ENCODE data around the gene GORAB. TPM values are rescaled to one million over a fixed set of nuclear protein-coding genes. Genes with fewer than 3 reads are reported as not detected.

Gene GORAB
- total RNA-seq, 2 experiments from 2014 or later: 11.0 TPM

- no peaks in the 10 kb centered on the region for H3K9me3 Mint-ChIP-seq (ENCODE audit: insufficient read depth)
- ATAC-seq (no peak), DNase-seq (no peak)
- H3K36me3 Mint-ChIP-seq (ENCODE audit: low read depth): peaks cover 62% of the 10 kb centered on the region
- H3K27me3 Mint-ChIP-seq (ENCODE audit: low read depth): no peaks in the 10 kb centered on the region
- no peak overlapping the region for H3K4me3 Mint-ChIP-seq
- no peaks in the 10 kb centered on the region for H3K4me1 Mint-ChIP-seq (ENCODE audit: low read depth)
- POLR2A ChIA-PET: interaction anchor here (0.9 kb wide), 1 partner anchor 14 kb away, joined by 3 read pairs; the partner anchor contains the start of gene GORAB
- H3K27ac Mint-ChIP-seq: no peak overlapping the region
- CTCF ChIA-PET: interaction anchor here (1.7 kb wide), 1 partner anchor 13 kb away, joined by 3 read pairs; the partner anchor contains the start of gene GORAB
Measured at GRCh38 chr1:170545476-170545875, 13.5 kb downstream of the GORAB start.

GRCh38 chr1:170547255-170547654 lies 15.3 kb downstream of the GORAB start:
- Mint-ChIP-seq H3K36me3 (ENCODE audit: low read depth) (peaks cover 59% of the 10 kb centered on the region), H3K9me3 (ENCODE audit: insufficient read depth) (no peaks in the 10 kb centered on the region), H3K4me1 (ENCODE audit: low read depth) (no peaks in the 10 kb centered on the region), H3K27ac (no peak overlapping the region), H3K27me3 (ENCODE audit: low read depth) (no peaks in the 10 kb centered on the region), H3K4me3 (no peak overlapping the region)
- ATAC-seq (no peak), DNase-seq (no peak)
- POLR2A ChIA-PET: no interaction called here
- CTCF ChIA-PET: no interaction called here

DNA sequence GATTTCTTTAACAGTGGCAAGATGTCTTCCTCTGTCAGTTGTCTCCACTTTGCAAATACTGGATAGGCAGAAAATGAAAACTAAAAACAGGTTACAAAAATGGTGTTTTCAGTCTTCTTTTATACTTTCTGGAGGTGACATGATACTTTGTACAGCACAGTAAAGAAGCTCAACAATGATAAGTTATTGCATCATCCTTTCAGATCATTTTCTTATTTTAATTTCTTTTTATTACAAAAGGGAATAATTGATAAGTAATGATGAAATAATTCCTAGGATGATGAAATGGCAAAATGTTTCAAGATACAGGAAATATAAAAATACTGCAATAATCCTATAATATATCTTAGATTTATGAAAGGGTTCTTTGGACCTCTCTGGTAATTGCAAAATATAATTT lies 16.5 kb downstream of the GORAB start:
- ChIA-PET CTCF (no interaction called here), POLR2A (no interaction called here)
- Mint-ChIP-seq H3K27me3 (ENCODE audit: low read depth) (no peaks in the 10 kb centered on the region), H3K27ac (no peak overlapping the region), H3K4me3 (no peak overlapping the region), H3K9me3 (ENCODE audit: insufficient read depth) (no peaks in the 10 kb centered on the region), H3K4me1 (ENCODE audit: low read depth) (no peaks in the 10 kb centered on the region), H3K36me3 (ENCODE audit: low read depth) (peaks cover 55% of the 10 kb centered on the region)
- ATAC-seq: no peak
- no peak for DNase-seq

- no peak for ATAC-seq
- Mint-ChIP-seq H3K27ac (no peak overlapping the region), H3K27me3 (ENCODE audit: low read depth) (no peaks in the 10 kb centered on the region), H3K4me1 (ENCODE audit: low read depth) (no peaks in the 10 kb centered on the region), H3K4me3 (no peak overlapping the region), H3K36me3 (ENCODE audit: low read depth) (peaks cover 21% of the 10 kb centered on the region), H3K9me3 (ENCODE audit: insufficient read depth) (peaks cover 6% of the 10 kb centered on the region)
- DNase-seq: no peak
- CTCF ChIA-PET: no interaction called here
- POLR2A ChIA-PET: interaction anchor here (1.2 kb wide), 1 partner anchor 23 kb away, joined by 5 read pairs; the partner anchor contains the start of gene GORAB
Measured at GRCh38 chr1:170555370-170555769, 23.4 kb downstream of the GORAB start.

DNA sequence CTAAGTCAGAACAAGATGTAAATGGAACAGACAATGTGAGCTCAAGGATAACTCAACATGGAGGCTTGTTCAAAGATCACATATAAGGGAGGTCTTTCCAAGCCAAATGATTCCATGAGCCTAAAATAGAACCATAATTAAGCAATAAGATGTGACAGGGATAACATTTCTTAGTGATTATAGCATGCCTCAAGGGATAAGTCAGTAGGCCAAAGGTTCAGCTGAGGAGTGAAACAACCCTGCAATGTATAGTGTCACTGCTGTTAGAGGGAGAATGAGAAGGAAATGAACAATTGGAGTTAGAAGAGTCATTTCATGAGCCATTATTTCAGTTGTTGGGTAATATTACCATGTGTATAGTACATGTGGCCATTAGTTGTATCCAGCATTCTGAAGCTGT lies 25.0 kb downstream of the GORAB start:
- H3K9me3 Mint-ChIP-seq (ENCODE audit: insufficient read depth): peaks cover 6% of the 10 kb centered on the region
- ChIA-PET POLR2A (no interaction called here), CTCF (no interaction called here)
- ATAC-seq (no peak), DNase-seq (no peak)
- no peaks in the 10 kb centered on the region for H3K27me3 Mint-ChIP-seq (ENCODE audit: low read depth)
- no peak overlapping the region for H3K4me3 Mint-ChIP-seq
- no peak overlapping the region for H3K27ac Mint-ChIP-seq
- peaks cover 15% of the 10 kb centered on the region for H3K36me3 Mint-ChIP-seq (ENCODE audit: low read depth)
- H3K4me1 Mint-ChIP-seq (ENCODE audit: low read depth): no peaks in the 10 kb centered on the region

- no peak for DNase-seq
- Mint-ChIP-seq H3K4me3 (no peak overlapping the region), H3K4me1 (ENCODE audit: low read depth) (peaks cover 15% of the 10 kb centered on the region), H3K9me3 (ENCODE audit: insufficient read depth) (peaks cover 6% of the 10 kb centered on the region), H3K27me3 (ENCODE audit: low read depth) (no peaks in the 10 kb centered on the region), H3K27ac (no peak overlapping the region), H3K36me3 (ENCODE audit: low read depth) (peaks cover 8% of the 10 kb centered on the region)
- POLR2A ChIA-PET: no interaction called here
- ATAC-seq: no peak
- CTCF ChIA-PET: no interaction called here
Measured at GRCh38 chr1:170558731-170559130, 26.8 kb downstream of the GORAB start.

- Mint-ChIP-seq H3K27ac (no peak overlapping the region), H3K9me3 (ENCODE audit: insufficient read depth) (peaks cover 6% of the 10 kb centered on the region), H3K4me3 (no peak overlapping the region), H3K4me1 (ENCODE audit: low read depth) (peaks cover 15% of the 10 kb centered on the region), H3K27me3 (ENCODE audit: low read depth) (peaks cover 2% of the 10 kb centered on the region), H3K36me3 (ENCODE audit: low read depth) (peaks cover 5% of the 10 kb centered on the region)
- ChIA-PET POLR2A (no interaction called here), CTCF (no interaction called here)
- no peak for ATAC-seq
- no peak for DNase-seq
Measured at GRCh38 chr1:170559166-170559565, 27.2 kb downstream of the GORAB start.

GRCh38 chr1:170560681-170561285 lies 28.8 kb downstream of the GORAB start:
- peaks cover 15% of the 10 kb centered on the region for H3K4me1 Mint-ChIP-seq (ENCODE audit: low read depth)
- peaks cover 6% of the 10 kb centered on the region for H3K9me3 Mint-ChIP-seq (ENCODE audit: insufficient read depth)
- no peak overlapping the region for H3K4me3 Mint-ChIP-seq
- CTCF ChIA-PET: no interaction called here
- ATAC-seq: no peak
- H3K27me3 Mint-ChIP-seq (ENCODE audit: low read depth): peaks cover 7% of the 10 kb centered on the region
- DNase-seq: no peak
- H3K27ac Mint-ChIP-seq: no peak overlapping the region
- POLR2A ChIA-PET: no interaction called here
- H3K36me3 Mint-ChIP-seq (ENCODE audit: low read depth): no peaks in the 10 kb centered on the region

DNA sequence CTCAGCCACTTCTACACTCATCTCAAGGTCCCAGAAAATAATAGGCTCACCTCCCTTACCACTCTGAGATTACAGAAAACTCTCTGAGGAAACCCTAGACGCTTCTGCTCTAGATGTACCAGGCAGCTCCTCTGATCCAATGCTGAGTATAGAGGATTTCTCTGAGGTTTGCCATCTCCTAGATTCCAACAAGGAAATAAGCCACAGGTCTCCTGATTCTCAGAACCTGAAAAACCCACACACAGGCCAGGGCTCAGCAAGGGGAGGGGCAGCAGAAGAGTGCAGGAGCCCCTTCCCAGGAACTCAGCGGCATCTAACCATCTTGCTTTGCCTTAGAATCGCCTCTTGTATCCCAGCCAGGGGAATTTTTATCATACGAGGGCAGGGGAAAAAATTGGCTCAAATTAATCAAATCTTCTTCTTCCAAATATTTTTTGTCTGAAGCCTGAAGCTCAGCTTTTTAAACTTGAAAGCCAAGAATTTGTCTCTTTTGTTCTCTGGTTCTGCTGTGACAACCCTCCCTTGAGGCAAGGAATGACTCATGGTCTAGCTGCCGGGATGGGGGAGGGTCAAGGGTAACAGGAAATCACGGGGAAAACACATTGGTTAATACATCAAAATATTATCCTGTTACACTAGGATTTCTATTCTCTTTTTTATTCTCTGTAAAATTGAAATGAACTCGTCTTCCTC lies 30.8 kb downstream of the GORAB start:
- Mint-ChIP-seq H3K27me3 (ENCODE audit: low read depth) (peaks cover 11% of the 10 kb centered on the region), H3K27ac (no peak overlapping the region), H3K4me3 (no peak overlapping the region)

GRCh38 chr1:170567214-170567613 lies 35.2 kb downstream of the GORAB start:
- Mint-ChIP-seq H3K36me3 (ENCODE audit: low read depth) (no peaks in the 10 kb centered on the region), H3K27ac (no peak overlapping the region), H3K27me3 (ENCODE audit: low read depth) (peaks cover 11% of the 10 kb centered on the region), H3K9me3 (ENCODE audit: insufficient read depth) (no peaks in the 10 kb centered on the region), H3K4me1 (ENCODE audit: low read depth) (peaks cover 15% of the 10 kb centered on the region), H3K4me3 (no peak overlapping the region)
- CTCF ChIA-PET: no interaction called here
- ATAC-seq: no peak
- POLR2A ChIA-PET: no interaction called here
- no peak for DNase-seq

More for the DNA sequence above, 30.8 kb downstream of the GORAB start:
- ChIA-PET POLR2A (no interaction called here), CTCF (no interaction called here)
- ATAC-seq: no peak
- peaks cover 15% of the 10 kb centered on the region for H3K4me1 Mint-ChIP-seq (ENCODE audit: low read depth)
- H3K9me3 Mint-ChIP-seq (ENCODE audit: insufficient read depth): peaks cover 6% of the 10 kb centered on the region
- no peaks in the 10 kb centered on the region for H3K36me3 Mint-ChIP-seq (ENCODE audit: low read depth)
- peak; percentile 40 for DNase-seq

DNA sequence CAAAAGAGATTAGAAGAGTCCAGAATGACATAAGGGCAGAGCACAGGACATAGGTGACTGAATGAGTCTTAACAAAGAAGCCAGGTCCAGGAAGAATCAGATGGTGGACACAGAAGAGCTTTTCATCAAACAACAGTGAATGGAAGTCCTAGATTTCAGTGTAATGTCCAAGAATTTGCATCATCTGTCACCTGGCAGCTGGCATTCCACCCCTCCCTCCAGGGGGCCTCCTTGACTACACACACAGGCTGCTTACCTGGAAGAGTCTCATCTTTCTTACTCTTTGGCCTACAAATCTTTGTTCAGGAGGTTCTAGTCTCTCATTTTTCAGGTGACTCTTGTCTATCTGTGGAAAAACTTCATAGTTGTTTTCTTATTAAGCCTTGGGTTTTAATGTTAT lies 36.2 kb downstream of the GORAB start:
- peaks cover 11% of the 10 kb centered on the region for H3K27me3 Mint-ChIP-seq (ENCODE audit: low read depth)
- peaks cover 5% of the 10 kb centered on the region for H3K4me1 Mint-ChIP-seq (ENCODE audit: low read depth)
- no peak overlapping the region for H3K27ac Mint-ChIP-seq
- no peak overlapping the region for H3K4me3 Mint-ChIP-seq
- CTCF ChIA-PET: no interaction called here
- ATAC-seq (no peak), DNase-seq (no peak)
- no peaks in the 10 kb centered on the region for H3K36me3 Mint-ChIP-seq (ENCODE audit: low read depth)
- no peaks in the 10 kb centered on the region for H3K9me3 Mint-ChIP-seq (ENCODE audit: insufficient read depth)
- POLR2A ChIA-PET: no interaction called here

DNA sequence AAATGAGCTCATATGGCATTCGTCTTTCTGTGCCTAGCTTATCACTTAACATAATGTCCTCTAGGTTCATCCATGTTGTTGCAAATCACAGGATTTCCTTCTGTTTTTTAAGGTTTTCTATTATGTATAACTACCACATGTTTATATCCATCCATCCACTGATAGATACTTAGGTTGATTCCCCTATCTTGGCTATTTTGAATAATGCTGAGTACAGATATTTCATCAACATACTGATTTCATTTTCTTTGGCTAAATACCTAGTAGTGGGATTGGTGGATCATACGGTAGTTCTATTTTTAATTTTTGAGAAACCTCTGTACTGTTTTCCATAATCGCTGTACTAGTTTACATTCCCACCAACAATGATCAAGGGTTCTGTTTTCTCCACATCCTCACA lies 45.0 kb downstream of the GORAB start:
- H3K27me3 Mint-ChIP-seq (ENCODE audit: low read depth): peaks cover 8% of the 10 kb centered on the region
- H3K4me1 Mint-ChIP-seq (ENCODE audit: low read depth): no peaks in the 10 kb centered on the region
- ATAC-seq (no peak), DNase-seq (no peak)
- ChIA-PET CTCF (no interaction called here), POLR2A (no interaction called here)
- H3K4me3 Mint-ChIP-seq: no peak overlapping the region
- H3K9me3 Mint-ChIP-seq (ENCODE audit: insufficient read depth): no peaks in the 10 kb centered on the region
- H3K36me3 Mint-ChIP-seq (ENCODE audit: low read depth): no peaks in the 10 kb centered on the region
- H3K27ac Mint-ChIP-seq: no peak overlapping the region

- Mint-ChIP-seq H3K9me3 (ENCODE audit: insufficient read depth) (no peaks in the 10 kb centered on the region), H3K27me3 (ENCODE audit: low read depth) (peaks cover 7% of the 10 kb centered on the region), H3K36me3 (ENCODE audit: low read depth) (no peaks in the 10 kb centered on the region), H3K4me1 (ENCODE audit: low read depth) (no peaks in the 10 kb centered on the region), H3K4me3 (no peak overlapping the region), H3K27ac (no peak overlapping the region)
- ChIA-PET POLR2A (no interaction called here), CTCF (no interaction called here)
- DNase-seq (no peak), ATAC-seq (no peak)
Measured at GRCh38 chr1:170578359-170578758, 46.4 kb downstream of the GORAB start.

All from activated CD8-positive, alpha-beta T cell treated with anti-CD3 and anti-CD28 coated beads, Interleukin-2, amount 10 ng/mL, durations not matched to agents 7 days and 5 days (primary cell).